Nephron progenitor cell (in vitro differentiated cells): ENCODE results near the gene GPR37L1.

ENCODE experiments used
- DNase-seq: peaks from one replicate; pipeline ENCODE4 v3.0.0; 2021
- H3K27ac Mint-ChIP-seq: 2 replicates; pipeline ENCODE4 v1.8.0; 2021; ENCODE audit warnings: mild to moderate bottlenecking, moderate library complexity, mixed read lengths
- H3K27me3 Mint-ChIP-seq: 2 replicates; pipeline ENCODE4 v1.8.0; 2021; ENCODE audit warnings: mild to moderate bottlenecking, low read depth, mixed read lengths; ENCODE audit not compliant: poor library complexity
- H3K36me3 Mint-ChIP-seq: 2 replicates; pipeline ENCODE4 v1.8.0; 2021; ENCODE audit warnings: low read depth, mixed read lengths
- H3K4me1 Mint-ChIP-seq: 2 replicates; pipeline ENCODE4 v1.8.0; 2021; ENCODE audit warnings: mixed read lengths
- H3K4me3 Mint-ChIP-seq: 2 replicates; pipeline ENCODE4 v1.8.0; 2021; ENCODE audit warnings: mild to moderate bottlenecking, moderate library complexity, mixed read lengths
- H3K9me3 Mint-ChIP-seq: 2 replicates; pipeline ENCODE4 v1.8.0; 2021; ENCODE audit warnings: mild to moderate bottlenecking, moderate library complexity, mixed read lengths
- TF ChIP-seq, protein P1 (sequence below): fragments of 200-600 bp; sonication (generic); IDR thresholded peaks from 2 replicates; pipeline ENCODE4 v1.5.0; 2021; ENCODE audit warnings: antibody characterized with exemption

GPR37L1 gene

GRCh38 chr1:202161151-202162046 is 38.7 kb downstream of the GPR37L1 start:
- Mint-ChIP-seq H3K9me3 (no peaks in the 10 kb centered on the region), H3K27ac (peak overlapping the region; percentile 58), H3K36me3 (no peaks in the 10 kb centered on the region), H3K4me3 (peak overlapping the region; percentile 28), H3K4me1 (peaks cover 82% of the 10 kb centered on the region), H3K27me3 (peaks cover 11% of the 10 kb centered on the region)
- no peak for DNase-seq
- TF ChIP-seq, protein P1, sequence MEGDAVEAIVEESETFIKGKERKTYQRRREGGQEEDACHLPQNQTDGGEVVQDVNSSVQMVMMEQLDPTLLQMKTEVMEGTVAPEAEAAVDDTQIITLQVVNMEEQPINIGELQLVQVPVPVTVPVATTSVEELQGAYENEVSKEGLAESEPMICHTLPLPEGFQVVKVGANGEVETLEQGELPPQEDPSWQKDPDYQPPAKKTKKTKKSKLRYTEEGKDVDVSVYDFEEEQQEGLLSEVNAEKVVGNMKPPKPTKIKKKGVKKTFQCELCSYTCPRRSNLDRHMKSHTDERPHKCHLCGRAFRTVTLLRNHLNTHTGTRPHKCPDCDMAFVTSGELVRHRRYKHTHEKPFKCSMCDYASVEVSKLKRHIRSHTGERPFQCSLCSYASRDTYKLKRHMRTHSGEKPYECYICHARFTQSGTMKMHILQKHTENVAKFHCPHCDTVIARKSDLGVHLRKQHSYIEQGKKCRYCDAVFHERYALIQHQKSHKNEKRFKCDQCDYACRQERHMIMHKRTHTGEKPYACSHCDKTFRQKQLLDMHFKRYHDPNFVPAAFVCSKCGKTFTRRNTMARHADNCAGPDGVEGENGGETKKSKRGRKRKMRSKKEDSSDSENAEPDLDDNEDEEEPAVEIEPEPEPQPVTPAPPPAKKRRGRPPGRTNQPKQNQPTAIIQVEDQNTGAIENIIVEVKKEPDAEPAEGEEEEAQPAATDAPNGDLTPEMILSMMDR, result no peak

- peaks cover 82% of the 10 kb centered on the region for H3K4me1 Mint-ChIP-seq
- TF ChIP-seq, protein P1, result no peak
- H3K27me3 Mint-ChIP-seq, result peaks cover 11% of the 10 kb centered on the region
- H3K4me3 Mint-ChIP-seq, result no peak overlapping the region
- no peaks in the 10 kb centered on the region for H3K9me3 Mint-ChIP-seq
- H3K27ac Mint-ChIP-seq, result no peak overlapping the region
- no peaks in the 10 kb centered on the region for H3K36me3 Mint-ChIP-seq
- DNase-seq, result no peak
These were observed 39.3 kb downstream of the GPR37L1 start for GRCh38 chr1:202162047-202162417.

- Mint-ChIP-seq H3K4me1 (peaks cover 85% of the 10 kb centered on the region), H3K36me3 (no peaks in the 10 kb centered on the region), H3K27ac (peak overlapping the region; percentile 70), H3K27me3 (peaks cover 11% of the 10 kb centered on the region), H3K9me3 (no peaks in the 10 kb centered on the region), H3K4me3 (peak overlapping the region; percentile 60)
- no peak for DNase-seq
- TF ChIP-seq, protein P1, result no peak
These were observed 39.9 kb downstream of the GPR37L1 start for GRCh38 chr1:202162418-202163280.

DNA sequence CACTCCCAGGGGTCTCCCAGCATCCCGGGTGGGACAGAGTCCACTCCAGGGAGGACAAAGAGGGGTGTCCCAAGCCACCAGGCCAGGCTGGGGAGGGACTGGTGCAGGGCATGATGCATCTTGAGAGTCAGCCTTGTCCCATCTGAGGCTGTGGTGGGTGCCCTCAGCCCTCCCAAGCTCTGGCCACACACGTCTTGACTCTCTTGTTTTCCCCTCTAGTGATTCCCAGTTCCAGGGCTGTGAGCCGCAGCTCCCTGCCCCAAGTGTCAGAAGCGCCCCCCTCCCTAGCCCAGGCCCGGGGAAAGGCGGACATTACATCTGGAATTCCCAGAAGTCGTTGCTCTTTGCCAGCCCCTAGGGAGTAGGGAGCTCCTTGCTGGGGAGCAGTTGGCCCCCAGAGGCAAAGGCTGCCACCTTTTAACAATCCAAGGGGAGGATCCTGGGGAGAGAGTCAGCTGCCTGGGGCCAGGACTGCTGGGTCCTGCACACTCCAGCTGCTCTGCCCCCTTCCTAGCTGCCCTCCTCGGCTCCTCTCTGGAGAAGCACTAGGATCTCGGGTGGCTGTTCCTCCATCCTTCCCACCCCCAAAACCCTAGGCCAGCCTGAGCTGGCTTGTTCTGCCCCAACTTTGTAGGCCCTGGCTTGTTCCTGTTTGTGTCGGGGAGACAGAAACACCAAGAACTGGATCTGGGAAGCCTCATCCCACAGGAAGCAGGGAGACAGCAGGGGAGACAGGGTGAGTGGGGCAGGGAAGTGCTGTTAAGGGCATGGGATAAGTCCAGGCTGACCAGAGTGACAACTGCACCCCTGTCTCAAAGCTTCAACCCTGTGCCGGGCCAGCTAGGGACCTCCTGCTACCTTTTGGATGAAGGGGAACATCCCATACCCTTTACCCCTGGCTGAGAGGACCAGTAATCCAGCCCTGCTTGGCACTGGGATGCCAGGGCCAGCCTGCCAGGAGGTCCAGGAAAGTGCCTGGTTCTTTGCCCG is 40.9 kb downstream of the GPR37L1 start:
- H3K36me3 Mint-ChIP-seq, result no peaks in the 10 kb centered on the region
- no peak overlapping the region for H3K27ac Mint-ChIP-seq
- H3K4me3 Mint-ChIP-seq, result peak overlapping the region; percentile 52
- TF ChIP-seq, protein P1, result no peak
- H3K27me3 Mint-ChIP-seq, result peaks cover 11% of the 10 kb centered on the region
- no peaks in the 10 kb centered on the region for H3K9me3 Mint-ChIP-seq
- H3K4me1 Mint-ChIP-seq, result peaks cover 94% of the 10 kb centered on the region
- no peak for DNase-seq

DNA sequence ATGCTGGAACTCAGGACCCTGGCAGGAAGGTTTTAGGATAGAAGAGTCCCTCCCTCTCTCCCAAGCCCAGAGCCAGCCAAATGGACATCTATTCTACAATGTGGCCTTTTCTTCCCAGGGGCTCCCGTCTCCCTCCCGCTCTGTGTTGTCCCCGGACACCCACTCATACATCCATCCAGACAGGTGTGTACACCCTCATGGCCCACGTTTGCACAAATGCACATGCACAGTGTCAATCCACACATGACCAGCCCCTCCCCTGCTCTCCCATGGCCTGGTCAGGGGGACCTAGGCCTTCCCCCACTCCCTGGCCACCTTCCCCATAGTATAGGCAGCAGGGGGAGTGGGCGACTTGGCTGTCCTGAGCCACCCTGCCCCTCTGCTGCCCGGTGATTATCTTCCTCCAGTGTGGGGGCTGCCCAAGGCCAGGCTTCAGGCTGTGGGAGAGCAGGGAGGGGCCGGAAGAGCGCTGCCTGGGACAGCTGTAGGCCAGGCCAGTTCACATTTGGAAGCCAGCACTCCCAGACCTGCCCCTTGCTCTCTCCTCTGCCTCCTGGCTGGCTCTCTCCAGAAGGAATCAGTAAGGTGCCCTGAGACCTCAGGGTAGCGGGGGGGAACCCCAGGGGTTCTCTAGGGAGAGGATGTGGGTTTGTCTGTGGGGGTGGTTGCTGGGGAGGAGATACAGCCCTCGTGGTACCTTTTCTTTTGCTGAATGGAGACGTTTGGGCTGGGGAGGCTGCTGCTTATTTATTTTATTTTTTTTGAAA is 41.7 kb downstream of the GPR37L1 start:
- H3K4me3 Mint-ChIP-seq, result no peak overlapping the region
- H3K36me3 Mint-ChIP-seq, result no peaks in the 10 kb centered on the region
- H3K4me1 Mint-ChIP-seq, result peaks cover 88% of the 10 kb centered on the region
- H3K27ac Mint-ChIP-seq, result peak overlapping the region; percentile 31
- H3K9me3 Mint-ChIP-seq, result no peaks in the 10 kb centered on the region
- DNase-seq, result no peak
- peaks cover 6% of the 10 kb centered on the region for H3K27me3 Mint-ChIP-seq
- TF ChIP-seq, protein P1, result no peak
